SK-N-SH treated with all-trans-retinoic acid at 6 μM for 48 hours (cell line): ENCODE measurements around the gene CLDN25.

Experiments used
- ATAC-seq: fragments of 200-7000 bp; cut with Tn5 transposase; 3 replicates; pipeline ENCODE4 v1.9.1; 2020; ENCODE audit warnings: mild to moderate bottlenecking, moderate library complexity
- ARNTL ChIP-seq: fragments of 450-650 bp; formaldehyde crosslinking; IDR thresholded peaks from 2 replicates; pipeline ENCODE4 v1.5.0; 2020; ENCODE audit warnings: low read depth, mild to moderate bottlenecking, moderate library complexity, borderline replicate concordance
- BACH2 ChIP-seq: fragments of 250-450 bp; sonication (Bioruptor Pico); IDR thresholded peaks from 2 replicates; pipeline ENCODE4 v1.9.0; 2021; ENCODE audit warnings: mild to moderate bottlenecking, borderline replicate concordance
- CSDC2 ChIP-seq: fragments of 250-450 bp; sonication (Bioruptor Pico); IDR thresholded peaks from 2 replicates; pipeline ENCODE4 v1.5.0; 2020; ENCODE audit warnings: mild to moderate bottlenecking, moderate library complexity
- ESRRG ChIP-seq: fragments of 250-450 bp; sonication (Bioruptor Pico); IDR thresholded peaks from 2 replicates; pipeline ENCODE4 v1.6.1; 2021; ENCODE audit warnings: mild to moderate bottlenecking
- GLIS3 ChIP-seq: fragments of 250-450 bp; sonication (Bioruptor Pico); IDR thresholded peaks from 2 replicates; pipeline ENCODE4 v1.5.0; 2020; ENCODE audit warnings: mild to moderate bottlenecking, moderate library complexity
- PPARA ChIP-seq: fragments of 250-450 bp; sonication (Bioruptor Pico); IDR thresholded peaks from 2 replicates; pipeline ENCODE4 v1.5.0; 2020; ENCODE audit warnings: mild to moderate bottlenecking, borderline replicate concordance
- RARB ChIP-seq: fragments of 250-450 bp; sonication (Bioruptor Pico); IDR thresholded peaks from 2 replicates; pipeline ENCODE4 v1.8.0; 2021; ENCODE audit warnings: mild to moderate bottlenecking, moderate library complexity
- SNAI2 ChIP-seq: fragments of 250-450 bp; sonication (Bioruptor Pico); IDR thresholded peaks from 2 replicates; pipeline ENCODE4 v1.5.0; 2020; ENCODE audit warnings: mild to moderate bottlenecking, moderate library complexity
- TCF4 ChIP-seq: fragments of 250-450 bp; sonication (Bioruptor Pico); IDR thresholded peaks from 2 replicates; pipeline ENCODE4 v1.8.0; 2021; ENCODE audit warnings: mild to moderate bottlenecking, moderate library complexity, borderline replicate concordance
- ZC3H10 ChIP-seq: fragments of 250-450 bp; sonication (Bioruptor Pico); IDR thresholded peaks from 2 replicates; pipeline ENCODE4 v1.5.1; 2021; ENCODE audit warnings: mild to moderate bottlenecking, moderate library complexity
- ZFP3 ChIP-seq: fragments of 250-450 bp; sonication (Bioruptor Pico); IDR thresholded peaks from 2 replicates; pipeline ENCODE4 v1.5.0; 2020; ENCODE audit warnings: mild to moderate bottlenecking, moderate library complexity
- ZFP30 ChIP-seq: fragments of 450-650 bp; formaldehyde crosslinking; IDR thresholded peaks from 2 replicates; pipeline ENCODE4 v1.5.0; 2022; ENCODE audit warnings: mild to moderate bottlenecking, moderate library complexity
- ZNF565 ChIP-seq: fragments of 450-650 bp; formaldehyde crosslinking; conservative IDR thresholded peaks from 2 replicates; pipeline ENCODE4 v1.5.0; 2020; ENCODE audit warnings: low read depth, mild to moderate bottlenecking, moderate library complexity
- ZNF70 ChIP-seq: fragments of 450-650 bp; formaldehyde crosslinking; IDR thresholded peaks from 2 replicates; pipeline ENCODE4 v1.5.0; 2020; ENCODE audit warnings: mild to moderate bottlenecking, moderate library complexity
- ZNF8 ChIP-seq: fragments of 450-650 bp; formaldehyde crosslinking; IDR thresholded peaks from 2 replicates; pipeline ENCODE4 v1.5.0; 2020; ENCODE audit warnings: mild to moderate bottlenecking, moderate library complexity
- TF ChIP-seq, protein P1 (sequence below): fragments of 250-450 bp; sonication (Bioruptor Pico); IDR thresholded peaks from 2 replicates; pipeline ENCODE4 v1.5.0; 2020; ENCODE audit warnings: mild to moderate bottlenecking, moderate library complexity
- TF ChIP-seq, protein P2 (sequence below): fragments of 250-450 bp; sonication (Bioruptor Pico); IDR thresholded peaks from 2 replicates; pipeline ENCODE4 v1.5.1; 2020; ENCODE audit warnings: low read depth, mild to moderate bottlenecking, moderate library complexity
- TF ChIP-seq, protein P3 (sequence below): fragments of 250-450 bp; sonication (Bioruptor Pico); IDR thresholded peaks from 2 replicates; pipeline ENCODE4 v1.8.0; 2020; ENCODE audit warnings: mild to moderate bottlenecking, moderate library complexity, borderline replicate concordance
- TF ChIP-seq, protein P4 (sequence below): fragments of 250-450 bp; sonication (Bioruptor Pico); IDR thresholded peaks from 2 replicates; pipeline ENCODE4 v1.5.1; 2021; ENCODE audit warnings: mild to moderate bottlenecking, moderate library complexity

The CLDN25 gene

DNA sequence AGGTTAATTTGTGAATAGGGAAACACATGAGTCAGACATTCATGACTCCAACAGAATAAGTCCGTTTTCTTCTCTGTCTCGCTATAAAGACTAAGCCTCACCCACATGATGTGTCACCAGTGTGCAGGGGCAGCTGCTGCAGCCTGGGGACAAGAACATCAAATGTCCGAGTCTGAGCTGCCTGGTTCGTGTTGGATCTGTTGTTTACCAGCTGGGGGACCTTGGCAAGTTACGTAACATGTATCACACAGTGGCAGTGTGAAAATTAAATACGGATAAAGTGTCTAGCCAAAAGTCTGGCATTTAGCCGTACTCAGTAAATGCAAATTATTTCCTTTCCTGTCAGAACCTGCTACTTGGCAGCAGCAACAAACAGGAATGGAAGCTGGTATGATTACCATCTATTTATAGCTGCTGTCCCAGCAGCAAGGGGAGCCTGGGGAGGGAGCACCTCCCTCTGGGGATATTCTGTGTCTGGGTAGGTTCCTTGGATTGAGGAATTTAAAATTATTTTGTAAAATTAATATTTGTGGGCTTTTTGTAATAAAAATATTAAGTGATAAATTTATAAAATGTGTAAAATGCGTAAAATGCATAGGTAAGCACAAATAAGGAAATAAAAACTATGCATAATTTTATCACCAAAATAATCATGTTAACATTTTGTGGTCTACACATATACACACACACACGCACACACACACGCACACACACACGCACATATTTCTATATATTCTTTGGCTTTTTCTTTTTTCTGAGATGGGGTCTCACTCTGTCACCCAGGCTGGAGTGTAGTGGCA lies 1.3 kb upstream of the CLDN25 start:
- ATAC-seq = no peak; the same call in 2 of the 3 replicates
- TF ChIP-seq ZNF70 (CRISPR knock-in tag) = no peak
- TF ChIP-seq SNAI2 (CRISPR knock-in tag) = no peak
- TF ChIP-seq, protein P1, sequence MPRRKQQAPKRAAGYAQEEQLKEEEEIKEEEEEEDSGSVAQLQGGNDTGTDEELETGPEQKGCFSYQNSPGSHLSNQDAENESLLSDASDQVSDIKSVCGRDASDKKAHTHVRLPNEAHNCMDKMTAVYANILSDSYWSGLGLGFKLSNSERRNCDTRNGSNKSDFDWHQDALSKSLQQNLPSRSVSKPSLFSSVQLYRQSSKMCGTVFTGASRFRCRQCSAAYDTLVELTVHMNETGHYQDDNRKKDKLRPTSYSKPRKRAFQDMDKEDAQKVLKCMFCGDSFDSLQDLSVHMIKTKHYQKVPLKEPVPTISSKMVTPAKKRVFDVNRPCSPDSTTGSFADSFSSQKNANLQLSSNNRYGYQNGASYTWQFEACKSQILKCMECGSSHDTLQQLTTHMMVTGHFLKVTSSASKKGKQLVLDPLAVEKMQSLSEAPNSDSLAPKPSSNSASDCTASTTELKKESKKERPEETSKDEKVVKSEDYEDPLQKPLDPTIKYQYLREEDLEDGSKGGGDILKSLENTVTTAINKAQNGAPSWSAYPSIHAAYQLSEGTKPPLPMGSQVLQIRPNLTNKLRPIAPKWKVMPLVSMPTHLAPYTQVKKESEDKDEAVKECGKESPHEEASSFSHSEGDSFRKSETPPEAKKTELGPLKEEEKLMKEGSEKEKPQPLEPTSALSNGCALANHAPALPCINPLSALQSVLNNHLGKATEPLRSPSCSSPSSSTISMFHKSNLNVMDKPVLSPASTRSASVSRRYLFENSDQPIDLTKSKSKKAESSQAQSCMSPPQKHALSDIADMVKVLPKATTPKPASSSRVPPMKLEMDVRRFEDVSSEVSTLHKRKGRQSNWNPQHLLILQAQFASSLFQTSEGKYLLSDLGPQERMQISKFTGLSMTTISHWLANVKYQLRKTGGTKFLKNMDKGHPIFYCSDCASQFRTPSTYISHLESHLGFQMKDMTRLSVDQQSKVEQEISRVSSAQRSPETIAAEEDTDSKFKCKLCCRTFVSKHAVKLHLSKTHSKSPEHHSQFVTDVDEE (CRISPR knock-in tag) = no peak
- no peak for TF ChIP-seq RARB (CRISPR knock-in tag)
- TF ChIP-seq ZNF8 (CRISPR knock-in tag) = no peak
- no peak for TF ChIP-seq ARNTL (CRISPR knock-in tag)
- TF ChIP-seq, protein P2, sequence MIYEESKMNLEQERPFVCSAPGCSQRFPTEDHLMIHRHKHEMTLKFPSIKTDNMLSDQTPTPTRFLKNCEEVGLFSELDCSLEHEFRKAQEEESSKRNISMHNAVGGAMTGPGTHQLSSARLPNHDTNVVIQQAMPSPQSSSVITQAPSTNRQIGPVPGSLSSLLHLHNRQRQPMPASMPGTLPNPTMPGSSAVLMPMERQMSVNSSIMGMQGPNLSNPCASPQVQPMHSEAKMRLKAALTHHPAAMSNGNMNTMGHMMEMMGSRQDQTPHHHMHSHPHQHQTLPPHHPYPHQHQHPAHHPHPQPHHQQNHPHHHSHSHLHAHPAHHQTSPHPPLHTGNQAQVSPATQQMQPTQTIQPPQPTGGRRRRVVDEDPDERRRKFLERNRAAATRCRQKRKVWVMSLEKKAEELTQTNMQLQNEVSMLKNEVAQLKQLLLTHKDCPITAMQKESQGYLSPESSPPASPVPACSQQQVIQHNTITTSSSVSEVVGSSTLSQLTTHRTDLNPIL (CRISPR knock-in tag) = no peak
- TF ChIP-seq ESRRG = no peak

DNA sequence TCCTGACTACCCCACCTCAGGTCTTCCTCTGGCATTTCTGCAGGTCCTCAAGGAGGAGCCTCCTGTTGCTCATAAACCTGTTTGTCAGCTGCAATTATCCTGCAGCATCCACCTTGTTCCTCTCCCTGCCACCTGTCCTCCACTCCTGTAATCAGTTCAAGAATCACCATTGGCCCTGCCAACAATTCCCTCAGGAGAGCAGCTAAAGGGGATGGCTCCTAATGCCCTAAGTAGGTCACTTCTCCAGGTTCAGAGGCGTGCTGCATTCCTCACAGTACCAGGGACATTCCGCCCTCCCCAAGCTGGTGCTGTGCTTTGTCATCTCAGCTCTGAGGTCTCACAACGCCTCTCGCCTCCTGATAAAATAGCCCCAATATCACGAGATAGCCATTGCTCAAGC lies 2.1 kb downstream of the CLDN25 start:
- no peak for TF ChIP-seq ZFP3
- no peak for TF ChIP-seq ZFP30 (CRISPR knock-in tag)
- TF ChIP-seq BACH2 (CRISPR knock-in tag) = no peak
- TF ChIP-seq, protein P3, sequence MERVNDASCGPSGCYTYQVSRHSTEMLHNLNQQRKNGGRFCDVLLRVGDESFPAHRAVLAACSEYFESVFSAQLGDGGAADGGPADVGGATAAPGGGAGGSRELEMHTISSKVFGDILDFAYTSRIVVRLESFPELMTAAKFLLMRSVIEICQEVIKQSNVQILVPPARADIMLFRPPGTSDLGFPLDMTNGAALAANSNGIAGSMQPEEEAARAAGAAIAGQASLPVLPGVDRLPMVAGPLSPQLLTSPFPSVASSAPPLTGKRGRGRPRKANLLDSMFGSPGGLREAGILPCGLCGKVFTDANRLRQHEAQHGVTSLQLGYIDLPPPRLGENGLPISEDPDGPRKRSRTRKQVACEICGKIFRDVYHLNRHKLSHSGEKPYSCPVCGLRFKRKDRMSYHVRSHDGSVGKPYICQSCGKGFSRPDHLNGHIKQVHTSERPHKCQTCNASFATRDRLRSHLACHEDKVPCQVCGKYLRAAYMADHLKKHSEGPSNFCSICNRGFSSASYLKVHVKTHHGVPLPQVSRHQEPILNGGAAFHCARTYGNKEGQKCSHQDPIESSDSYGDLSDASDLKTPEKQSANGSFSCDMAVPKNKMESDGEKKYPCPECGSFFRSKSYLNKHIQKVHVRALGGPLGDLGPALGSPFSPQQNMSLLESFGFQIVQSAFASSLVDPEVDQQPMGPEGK (CRISPR knock-in tag) = no peak
- TF ChIP-seq CSDC2 (CRISPR knock-in tag) = no peak
- TF ChIP-seq TCF4 = no peak
- no peak for TF ChIP-seq ESRRG
- TF ChIP-seq SNAI2 (CRISPR knock-in tag) = no peak
- TF ChIP-seq, protein P2 (CRISPR knock-in tag) = no peak
- TF ChIP-seq GLIS3 = no peak
- TF ChIP-seq PPARA (CRISPR knock-in tag) = no peak
- TF ChIP-seq, protein P4, sequence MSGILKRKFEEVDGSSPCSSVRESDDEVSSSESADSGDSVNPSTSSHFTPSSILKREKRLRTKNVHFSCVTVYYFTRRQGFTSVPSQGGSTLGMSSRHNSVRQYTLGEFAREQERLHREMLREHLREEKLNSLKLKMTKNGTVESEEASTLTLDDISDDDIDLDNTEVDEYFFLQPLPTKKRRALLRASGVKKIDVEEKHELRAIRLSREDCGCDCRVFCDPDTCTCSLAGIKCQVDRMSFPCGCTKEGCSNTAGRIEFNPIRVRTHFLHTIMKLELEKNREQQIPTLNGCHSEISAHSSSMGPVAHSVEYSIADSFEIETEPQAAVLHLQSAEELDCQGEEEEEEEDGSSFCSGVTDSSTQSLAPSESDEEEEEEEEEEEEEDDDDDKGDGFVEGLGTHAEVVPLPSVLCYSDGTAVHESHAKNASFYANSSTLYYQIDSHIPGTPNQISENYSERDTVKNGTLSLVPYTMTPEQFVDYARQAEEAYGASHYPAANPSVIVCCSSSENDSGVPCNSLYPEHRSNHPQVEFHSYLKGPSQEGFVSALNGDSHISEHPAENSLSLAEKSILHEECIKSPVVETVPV (CRISPR knock-in tag) = no peak
- no peak for TF ChIP-seq ZC3H10 (CRISPR knock-in tag)
- TF ChIP-seq, protein P1 (CRISPR knock-in tag) = no peak
- no peak for TF ChIP-seq ZNF565 (CRISPR knock-in tag)
- no peak for ATAC-seq
